ENCODE measurements around the gene C1RL. TPM values are rescaled to one million over a fixed set of nuclear protein-coding genes. Genes with fewer than 3 reads are reported as not detected.

The C1RL gene
- polyA plus RNA-seq, 1 donor = 10.5 TPM

DNA sequence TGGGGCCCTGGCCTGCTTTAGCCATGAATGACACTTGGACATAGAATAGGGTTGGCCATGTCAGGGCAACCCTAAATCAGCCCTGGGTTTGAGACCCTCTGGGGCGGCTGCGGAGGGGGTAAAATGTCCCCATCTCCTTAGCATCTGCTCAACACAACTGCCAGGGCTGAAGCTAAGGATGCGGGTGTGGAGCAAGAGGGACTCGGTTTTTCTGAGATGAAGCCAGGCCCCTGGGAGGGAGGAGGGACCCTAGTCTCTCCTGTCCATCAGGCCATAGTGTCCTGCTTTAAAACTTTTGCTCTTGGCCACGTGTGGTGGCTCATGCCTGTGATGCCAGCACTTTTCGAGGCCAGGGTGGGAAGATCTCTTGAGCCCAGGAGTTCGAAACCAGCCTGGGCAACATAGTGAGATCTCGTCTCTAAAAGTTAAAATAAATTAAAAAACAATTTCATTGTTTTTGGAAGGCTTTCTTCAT, 16.0 kb downstream of the C1RL start:
- DNase-seq (ENCODE audit: low read depth) = no peak

DNA sequence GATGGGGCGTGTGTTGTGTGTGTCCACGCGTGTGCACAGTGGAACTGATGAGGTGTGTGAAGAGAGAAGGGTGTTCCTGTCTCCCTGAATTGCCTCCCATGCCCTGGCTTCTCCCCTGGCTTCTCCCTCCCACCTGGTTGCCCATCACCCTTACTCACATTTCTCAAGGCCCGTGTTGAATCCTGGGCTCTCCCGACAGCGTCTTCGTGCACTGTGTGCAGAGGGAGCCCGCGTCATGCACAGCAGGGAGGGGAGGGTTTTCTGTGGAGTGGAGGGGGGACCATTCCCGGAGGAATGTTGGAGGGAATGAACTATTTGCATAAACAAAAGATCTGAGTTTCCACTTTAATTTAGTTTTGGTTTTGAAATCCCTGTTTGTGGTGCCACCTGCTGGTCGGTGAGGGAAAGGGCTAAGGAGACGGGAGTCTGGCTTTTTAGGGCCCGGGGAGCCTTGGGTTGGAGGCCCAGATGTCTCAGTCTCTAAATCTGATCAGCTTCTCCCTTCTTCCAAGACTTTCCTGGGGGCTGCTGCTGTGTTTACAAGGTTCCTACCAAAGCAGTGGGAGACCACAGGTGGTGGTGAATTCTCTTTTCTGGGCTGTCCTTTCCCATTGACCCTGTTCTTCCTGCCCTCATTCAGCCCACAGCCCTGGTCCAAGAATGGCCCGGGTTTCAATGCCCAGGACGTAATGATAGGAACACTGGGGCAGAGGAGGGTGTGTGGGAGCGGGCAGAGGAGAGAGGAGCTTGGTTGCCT, 16.6 kb downstream of the C1RL start, which contains the start of gene C1R:
C1R (minus strand) TSS at position 217 of the 757 bp plus-strand sequence; CDS start at position 160, 57 bp downstream.
- peak; percentile 74 for DNase-seq (ENCODE audit: low read depth)

DNA sequence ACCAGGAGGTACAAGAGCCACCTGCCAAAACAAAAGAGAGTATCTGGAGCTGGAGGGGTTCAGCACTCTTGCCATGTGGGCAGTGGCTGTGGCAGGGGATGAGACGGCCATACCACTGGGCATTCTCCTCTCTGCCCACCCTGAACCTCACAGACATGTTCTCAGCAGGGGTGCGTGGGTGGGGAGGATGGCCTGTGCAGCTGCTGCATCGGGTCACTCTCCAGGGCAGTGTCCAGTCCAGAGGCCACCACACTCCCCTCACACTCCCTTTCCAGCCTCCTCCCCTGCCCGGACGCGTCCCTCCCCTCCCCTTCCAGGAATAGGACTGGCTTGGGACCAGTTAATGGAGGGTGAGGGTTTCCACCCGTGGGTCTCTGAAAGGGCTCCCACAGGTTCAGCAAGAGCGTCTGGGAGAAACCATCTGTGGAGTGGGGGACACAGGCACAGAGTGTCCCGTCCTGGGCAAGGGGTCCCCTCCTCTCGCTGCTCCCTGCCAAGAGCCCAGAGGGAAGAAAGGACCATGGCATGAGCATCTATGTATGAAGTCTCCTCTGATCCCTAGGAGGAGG, 17.3 kb downstream of the C1RL start:
- no peak for DNase-seq (ENCODE audit: low read depth)

DNA sequence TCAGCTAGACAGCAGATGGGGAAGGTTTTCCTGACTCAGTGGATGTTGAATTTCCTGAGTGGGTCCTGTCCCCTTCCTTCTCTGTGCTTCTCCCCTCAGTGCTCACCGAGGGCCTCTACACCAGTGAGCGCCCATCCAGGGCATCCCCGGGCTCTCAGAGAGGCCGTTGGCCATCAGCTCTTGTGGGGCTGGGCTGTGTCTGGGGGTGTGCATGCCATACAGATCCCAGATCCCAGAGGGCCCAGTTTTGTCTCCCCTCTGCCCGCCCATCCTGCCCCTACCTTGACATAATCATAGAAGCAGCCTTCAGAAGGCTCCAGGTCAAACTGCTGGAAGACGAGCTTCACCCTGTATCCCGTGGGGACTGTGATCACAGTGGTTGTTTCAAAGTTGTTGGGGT, 17.8 kb downstream of the C1RL start:
- DNase-seq (ENCODE audit: low read depth) = no peak

DNA sequence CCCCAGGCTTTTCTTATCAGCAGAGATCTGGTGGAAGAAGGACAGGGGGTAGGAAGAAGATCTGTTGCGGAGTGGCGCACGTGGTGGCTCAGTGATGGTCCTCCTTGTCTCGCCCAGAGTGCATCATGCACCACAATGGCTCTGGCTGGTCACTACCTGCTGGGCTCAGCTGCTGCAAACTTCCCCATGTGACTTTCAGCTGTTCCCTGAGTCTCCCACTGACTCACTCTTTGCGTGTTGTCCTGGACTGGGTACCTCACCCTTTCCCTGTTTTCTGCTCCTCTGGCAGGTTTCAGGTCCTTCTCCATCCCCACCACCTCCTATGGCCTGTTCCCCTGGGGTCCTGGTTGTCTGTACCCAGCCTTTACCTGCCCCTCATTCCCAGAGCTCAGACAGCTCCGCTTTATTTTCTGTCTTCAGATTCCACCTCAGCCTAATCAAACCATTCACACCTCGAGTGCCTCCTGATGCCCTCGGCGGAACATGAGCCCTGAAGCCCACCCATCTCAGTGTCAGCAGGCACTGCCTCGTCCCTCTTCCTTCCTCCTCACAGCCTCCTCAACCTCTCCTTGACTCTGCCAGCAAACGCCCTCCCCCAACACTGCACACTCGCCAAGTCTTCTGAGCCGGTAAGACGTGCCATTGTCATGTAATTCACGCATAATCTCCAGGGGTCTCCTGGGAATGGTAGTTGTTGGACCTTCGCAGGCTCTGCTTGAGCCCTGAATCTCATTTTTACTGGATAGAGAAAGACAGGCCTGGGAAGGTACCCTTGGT, 18.6 kb downstream of the C1RL start:
- DNase-seq (ENCODE audit: low read depth) = no peak

DNA sequence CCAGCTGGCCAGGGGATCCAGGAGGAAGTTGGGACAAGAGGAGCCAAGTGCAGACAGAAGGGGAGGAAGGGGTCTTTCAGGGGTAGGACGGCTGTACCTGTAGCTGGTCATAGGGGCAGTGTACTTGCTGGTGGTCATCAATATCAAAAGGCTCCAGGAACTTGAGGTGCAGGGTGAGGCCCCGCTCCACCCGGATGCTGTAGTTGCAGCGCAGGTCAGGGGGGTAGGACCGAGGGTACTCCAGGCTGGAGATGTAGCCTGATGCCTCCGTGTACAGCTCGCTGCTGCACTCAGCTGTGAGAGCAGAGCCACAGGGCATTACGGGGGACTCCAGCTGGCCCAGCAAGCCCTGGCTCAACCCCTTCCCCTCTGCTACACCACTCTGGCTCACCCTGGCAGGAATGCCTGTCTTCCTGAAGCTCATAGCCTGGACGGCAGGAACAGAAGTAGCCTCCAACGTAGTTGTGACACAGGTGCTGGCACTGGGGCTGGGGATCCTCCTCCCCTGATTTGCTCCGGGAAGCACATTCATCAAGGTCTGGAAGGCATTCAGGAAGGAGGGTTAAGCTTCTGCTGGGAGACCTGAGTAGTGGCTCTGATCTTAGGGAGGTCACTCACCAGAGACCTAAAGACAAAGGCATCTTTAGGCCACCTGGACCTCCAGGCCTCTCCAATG, 19.7 kb downstream of the C1RL start:
- DNase-seq (ENCODE audit: low read depth) = no peak

DNA sequence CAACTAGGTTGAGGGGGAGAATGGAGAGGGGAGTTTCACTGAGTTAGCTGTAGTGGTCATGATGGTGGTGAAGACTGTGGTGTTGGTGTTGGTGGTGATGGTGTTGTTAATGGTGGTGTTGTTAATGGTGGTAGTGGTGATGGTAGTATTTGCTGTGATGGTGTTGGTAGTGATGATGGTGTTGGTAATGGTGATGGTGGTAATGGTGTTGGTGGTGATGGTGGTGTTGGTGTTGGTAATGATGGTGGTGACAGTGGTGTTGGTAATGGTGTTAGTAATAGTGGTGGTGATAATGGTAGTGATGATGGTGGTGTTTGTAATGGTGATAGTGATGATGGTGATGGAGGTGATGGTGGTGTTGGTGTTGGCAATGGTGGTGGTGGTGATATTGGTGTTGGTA, 25.9 kb downstream of the C1RL start:
- DNase-seq (ENCODE audit: low read depth) = no peak

DNA sequence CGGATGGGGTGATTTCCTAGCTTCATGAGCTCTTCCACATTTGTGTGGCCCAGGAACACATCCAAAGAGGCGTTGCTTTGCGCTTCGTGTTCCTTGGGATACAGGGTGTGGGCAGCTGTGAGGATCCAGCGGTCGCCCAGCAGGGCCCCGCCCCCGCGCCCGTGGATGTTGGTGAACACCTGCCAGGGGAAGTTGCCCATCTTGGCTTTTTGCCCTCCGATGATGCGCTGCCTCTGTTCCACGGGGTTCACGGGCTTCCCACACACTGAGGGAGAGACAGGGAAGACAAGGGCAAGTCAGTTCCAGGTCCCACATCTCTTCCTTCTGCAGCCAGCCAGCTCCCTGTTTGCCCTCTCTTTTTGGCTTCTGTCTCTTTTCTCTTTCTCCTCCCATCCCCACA, 28.0 kb downstream of the C1RL start:
- no peak for DNase-seq (ENCODE audit: low read depth)

DNA sequence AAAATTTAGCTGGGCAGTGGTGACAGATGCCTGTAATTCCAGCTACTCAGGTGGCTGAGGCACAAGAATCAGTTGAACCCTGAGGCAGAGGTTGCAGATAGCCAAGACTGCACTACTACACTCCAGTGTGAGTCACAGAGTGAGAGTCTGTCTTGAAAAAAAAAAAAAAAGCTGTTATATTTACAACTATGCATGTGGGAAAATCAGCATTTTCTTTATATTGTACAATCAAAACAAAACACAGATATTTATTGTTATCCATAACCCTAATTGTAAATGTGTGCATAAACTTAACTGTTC, 29.2 kb downstream of the C1RL start:
- DNase-seq (ENCODE audit: low read depth) = no peak

DNA sequence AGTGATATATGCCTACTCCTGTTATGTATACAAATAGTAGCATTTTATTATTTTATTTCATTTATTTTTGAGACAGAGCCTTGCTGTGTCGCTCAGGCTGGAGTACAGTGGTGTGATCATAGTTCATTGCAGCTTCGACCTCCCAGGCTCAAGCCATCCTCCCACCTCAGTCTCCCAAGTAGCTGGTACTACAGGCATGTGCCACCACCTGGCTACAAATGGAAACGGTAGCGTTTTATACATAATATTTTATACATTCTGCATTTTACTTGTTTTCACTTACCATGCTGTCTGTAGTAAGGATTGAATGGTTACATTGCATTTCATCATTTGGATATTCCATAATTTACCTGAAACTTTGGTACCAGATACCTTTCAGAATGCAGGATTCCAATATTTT, 30.9 kb downstream of the C1RL start:
- DNase-seq (ENCODE audit: low read depth) = no peak

DNA sequence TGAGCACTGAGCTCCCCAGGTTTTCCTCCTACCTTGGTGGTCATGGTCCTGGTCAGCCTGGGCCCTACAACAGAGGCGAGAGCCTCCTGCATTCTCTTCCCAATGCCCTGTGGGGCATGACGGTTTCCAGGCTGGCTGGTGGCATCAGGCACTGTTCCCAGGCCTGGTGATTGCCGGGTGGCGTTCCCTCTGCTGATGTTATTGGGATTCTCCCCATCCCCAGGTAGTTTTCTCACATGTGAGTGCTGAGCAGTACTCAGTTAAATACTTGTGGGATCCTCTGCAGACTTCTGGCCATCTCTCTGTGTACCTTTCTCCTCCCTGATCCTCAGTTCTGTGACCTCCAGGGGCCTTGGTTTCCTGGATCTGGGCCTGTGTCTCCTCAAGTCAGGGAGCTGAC, 32.5 kb downstream of the C1RL start:
- DNase-seq (ENCODE audit: low read depth) = no peak

DNA sequence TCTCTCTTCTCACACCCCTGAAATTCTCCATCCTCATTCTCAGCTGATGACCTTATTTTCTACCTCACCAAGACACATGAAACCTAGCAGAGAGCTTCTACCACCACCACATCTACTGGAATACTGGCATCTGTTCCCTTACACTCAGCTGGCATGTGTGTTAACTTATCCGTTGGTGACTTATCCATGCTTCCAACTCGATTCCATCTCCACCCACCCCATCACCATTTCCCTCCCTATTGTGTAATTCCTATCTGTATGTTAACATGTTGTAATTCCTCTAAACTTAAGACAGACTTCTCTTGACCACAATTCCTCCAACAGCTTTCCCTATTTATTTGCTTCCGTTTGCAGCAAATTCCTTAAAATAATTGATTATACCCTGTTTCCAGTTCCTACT, 33.1 kb downstream of the C1RL start:
- no peak for DNase-seq (ENCODE audit: low read depth)

DNA sequence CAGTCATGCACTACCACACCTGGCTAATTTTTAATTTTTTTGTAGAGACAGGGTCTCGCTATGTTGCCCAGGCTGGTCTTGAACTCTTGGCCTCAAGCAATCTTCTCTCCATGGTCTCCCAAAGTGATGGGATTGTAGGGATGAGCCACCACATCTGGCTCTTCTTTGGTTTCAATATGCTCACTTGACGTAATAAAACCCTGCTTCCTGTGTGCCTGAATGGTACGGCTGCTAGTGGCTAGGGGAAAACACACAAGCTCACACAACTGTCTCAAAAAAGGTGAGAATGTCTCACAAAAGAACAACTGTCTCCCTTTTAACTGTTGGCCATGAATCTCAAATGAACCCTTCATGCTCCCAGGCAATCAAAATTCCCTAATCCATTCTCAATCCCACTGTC, 33.5 kb downstream of the C1RL start:
- no peak for DNase-seq (ENCODE audit: low read depth)

DNA sequence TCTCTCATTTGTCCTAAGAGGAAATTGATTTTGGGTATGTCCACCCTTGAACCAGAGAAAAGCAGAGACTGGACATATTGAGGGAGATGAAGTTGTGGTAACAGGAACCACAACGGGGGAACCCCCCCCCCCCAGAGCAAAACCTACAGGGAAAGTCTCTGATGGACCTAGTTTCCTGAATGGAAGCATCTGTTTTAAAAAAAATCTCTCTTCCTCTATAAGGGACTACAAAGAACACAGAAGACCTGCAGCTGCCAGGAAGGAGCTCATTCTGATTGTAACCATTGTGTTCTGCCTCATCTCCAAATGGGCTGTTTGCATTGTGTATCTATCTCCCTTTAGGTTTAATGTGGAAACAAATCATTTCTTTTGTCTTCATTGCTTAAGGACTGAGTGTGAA, 35.1 kb downstream of the C1RL start:
- DNase-seq (ENCODE audit: low read depth) = no peak

DNA sequence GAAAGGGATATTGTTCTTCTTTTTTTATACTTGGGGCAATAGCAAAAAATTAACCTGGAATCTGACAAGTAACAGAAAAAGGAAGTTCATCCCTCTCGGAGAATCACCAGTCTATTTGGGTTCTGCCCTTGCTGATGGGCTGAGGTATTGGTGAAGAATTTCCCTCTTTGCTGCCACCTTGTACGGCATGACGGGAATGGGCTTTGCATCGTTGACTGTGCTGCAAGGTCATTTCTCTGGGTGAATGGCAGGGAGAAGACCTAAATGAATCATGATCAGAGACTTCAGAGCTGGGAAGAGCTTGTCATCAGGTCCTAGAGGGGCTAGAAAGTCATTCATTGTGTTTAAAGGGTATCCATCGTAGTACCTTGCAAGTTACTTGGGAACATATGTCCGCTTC, 36.5 kb downstream of the C1RL start:
- no peak for DNase-seq (ENCODE audit: low read depth)

DNA sequence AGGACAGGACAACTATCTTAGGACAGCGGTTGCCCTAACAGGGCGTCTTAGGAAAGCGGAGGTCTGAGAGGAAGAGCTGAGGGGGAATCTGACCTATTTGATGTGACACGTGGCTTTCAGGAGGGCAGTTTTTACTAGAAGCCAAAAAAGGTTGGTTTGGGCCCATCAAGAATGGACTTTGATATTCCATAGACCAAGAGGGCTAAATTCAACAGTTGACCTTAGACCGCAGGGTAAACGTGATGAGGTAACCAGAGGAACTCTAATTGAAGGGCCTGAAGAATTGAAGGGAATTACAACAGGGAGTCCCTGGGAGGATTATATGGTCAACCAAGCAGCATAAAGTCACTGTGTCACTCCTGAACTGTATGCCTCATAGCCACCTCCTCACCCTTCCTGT, 37.0 kb downstream of the C1RL start:
- no peak for DNase-seq (ENCODE audit: low read depth)

DNA sequence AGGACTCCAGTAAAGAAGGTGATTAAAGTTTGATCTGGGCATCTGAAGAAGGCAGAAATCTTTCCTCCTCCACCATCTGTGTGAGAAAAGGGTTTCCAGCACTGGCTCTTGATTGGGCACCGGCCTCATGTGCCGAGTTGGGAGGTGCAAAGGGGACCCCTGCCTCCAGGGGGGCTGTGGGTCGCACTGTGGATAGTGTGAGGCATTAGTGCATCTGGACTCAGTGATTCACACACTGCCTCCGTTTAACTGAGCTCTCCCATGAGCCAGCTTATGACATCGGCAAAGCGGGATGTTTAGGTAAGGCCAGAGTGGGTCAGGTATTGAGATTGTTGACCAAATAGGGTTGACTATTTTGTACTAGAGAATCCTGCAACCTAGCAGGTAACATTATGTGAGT, 39.6 kb downstream of the C1RL start:
- DNase-seq (ENCODE audit: low read depth) = no peak

DNA sequence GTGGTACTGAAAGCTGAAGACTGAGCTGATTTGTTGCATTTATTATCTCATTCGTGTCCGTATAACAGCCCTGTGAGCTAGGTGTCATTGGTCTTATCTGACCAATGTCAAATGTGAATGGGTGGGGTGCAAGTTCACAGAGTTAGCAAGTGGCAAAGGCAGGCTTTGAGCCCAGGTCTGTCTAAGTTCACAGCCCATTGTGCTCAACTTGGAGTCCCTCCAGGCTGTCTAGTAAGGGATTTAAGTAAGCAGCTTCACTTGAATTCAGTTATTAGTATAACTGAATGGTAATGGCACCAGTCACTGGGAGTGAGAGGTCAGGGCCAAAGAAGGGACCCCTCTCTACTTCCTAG, 40.0 kb downstream of the C1RL start:
- DNase-seq (ENCODE audit: low read depth) = no peak

DNA sequence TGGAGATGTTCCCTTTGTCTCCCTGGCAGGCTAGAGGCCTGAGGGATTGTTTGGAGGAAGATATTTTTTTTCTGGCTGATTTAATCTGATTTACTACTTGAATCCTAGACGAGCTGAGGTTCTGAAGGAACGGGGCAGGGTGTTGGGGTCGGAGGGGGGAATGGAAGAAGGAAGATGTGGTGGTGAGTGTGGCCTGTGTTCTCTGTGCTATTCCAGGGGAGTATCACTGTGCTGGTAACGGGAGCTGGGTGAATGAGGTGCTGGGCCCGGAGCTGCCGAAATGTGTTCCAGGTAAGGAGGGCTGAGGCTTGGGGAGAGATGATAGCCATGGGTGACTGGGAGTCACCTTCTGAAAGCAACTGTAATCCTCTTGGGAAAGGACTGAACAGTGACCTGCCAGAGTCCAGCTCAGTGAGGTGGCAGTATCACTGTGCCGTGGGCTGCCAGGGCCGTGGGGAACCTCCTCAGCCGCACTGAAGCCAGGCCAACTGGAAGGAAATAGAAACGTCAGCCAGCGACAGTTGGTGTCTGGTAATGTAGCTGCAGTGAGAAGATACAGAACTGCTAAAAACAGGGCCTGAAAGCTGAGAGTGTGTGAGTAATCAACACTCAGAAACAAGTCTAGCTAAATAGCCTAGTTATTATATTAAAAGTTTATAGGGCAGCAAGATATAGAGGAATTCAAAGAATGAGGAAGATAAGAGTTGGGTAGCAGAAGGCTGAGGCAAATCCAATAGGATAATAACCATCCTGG, 40.6 kb downstream of the C1RL start:
- DNase-seq (ENCODE audit: low read depth) = no peak

DNA sequence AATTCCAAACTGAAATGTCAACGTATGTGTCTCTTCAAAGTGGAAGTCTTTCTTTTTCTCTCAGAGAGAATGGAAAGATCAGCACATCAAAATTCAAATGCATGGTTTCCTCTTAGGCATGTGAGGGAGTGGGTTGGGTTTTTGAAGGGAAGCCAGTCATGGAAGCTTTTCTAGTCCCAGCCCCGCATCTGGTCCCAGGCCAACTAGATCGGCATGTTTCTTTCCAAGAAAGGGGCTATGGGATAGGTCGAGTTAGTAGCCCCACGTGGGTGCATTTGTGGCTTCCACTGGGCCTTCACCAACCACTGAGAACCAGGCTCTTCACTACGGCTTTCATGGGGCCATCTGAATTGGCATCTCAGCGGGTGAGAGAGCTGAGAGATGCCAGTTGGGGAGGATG, 41.9 kb downstream of the C1RL start:
- no peak for DNase-seq (ENCODE audit: low read depth)

DNA sequence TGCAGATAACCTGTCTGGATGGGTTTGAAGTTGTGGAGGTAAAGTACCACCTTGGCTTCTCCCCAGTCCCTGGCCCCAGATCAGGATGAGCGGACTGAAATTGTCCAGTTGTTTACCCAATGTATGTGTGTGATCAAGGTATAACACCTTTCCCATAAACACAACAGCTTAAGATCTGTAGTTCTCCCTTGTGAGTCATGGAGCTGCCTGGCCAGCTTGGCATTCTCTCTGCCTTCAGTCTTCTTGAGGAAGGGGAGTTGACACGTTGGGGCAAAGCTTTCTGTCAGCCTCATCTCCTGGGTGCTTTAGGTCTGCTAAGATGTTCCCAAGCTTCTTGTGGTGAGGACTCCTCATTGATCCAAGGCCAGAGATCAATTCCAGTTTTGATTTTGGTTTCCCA, 42.4 kb downstream of the C1RL start:
- no peak for DNase-seq (ENCODE audit: low read depth)

DNA sequence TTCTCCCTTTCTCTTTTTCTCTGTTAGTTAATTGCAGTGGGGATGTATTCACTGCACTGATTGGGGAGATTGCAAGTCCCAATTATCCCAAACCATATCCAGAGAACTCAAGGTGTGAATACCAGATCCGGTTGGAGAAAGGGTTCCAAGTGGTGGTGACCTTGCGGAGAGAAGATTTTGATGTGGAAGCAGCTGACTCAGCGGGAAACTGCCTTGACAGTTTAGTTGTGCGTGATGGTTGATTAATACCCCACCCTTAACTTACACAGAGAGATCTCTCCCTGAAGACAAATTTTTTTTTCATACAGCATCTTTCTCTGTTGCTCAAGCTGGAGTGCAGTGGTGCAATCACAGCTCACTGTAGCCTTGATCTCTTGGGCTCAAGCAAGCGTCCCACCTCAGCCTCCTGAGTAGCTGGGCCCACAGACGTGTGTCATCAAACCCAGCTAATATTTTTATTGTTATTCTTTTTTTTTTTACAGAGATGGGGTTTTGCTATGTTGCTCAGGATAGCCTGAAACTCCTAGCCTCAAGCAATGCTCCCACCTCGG, 43.9 kb downstream of the C1RL start:
- no peak for DNase-seq (ENCODE audit: low read depth)

Measured in forelimb muscle (tissue), 1 donor.